ENCODE data around the gene ERG28. TPM values are rescaled to one million over a fixed set of nuclear protein-coding genes. Genes with fewer than 3 reads are reported as not detected.

The ERG28 gene
- total and polyA plus RNA-seq, 7 experiments from 2014 or later = 7.6 to 37.1 (median 13.2) TPM

DNA sequence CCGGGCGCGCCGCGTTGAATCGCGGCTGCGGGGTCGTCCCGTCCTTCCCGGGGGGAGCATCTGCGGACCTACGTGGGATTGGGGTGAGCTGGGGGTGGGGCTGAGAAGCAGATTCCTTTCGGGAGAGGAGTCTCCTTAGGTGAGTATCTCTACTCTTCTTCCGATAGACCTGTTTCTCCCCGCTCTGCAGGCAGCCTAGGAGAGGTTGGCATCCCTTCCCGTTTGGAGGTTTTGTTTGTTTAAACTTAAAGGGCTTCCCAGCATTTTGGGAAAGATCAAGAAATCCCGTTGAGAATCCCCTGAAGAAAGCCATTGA lies 781 bp upstream of the ERG28 start:
- Histone ChIP-seq H3K27ac (ENCODE audit: low read depth, low read length) (peak overlapping the region; percentile 89), H3K9me3 (ENCODE audit: control insufficient read depth in 2 of 3, low read length in 3 of 3) (no peaks in the 10 kb centered on the region), H3K27me3 (ENCODE audit: control insufficient read depth in 2 of 2, insufficient read depth in 2 of 2, low read length in 2 of 2) (no peaks in the 10 kb centered on the region), H3K36me3 (ENCODE audit: control insufficient read depth in 2 of 3, insufficient read depth in 3 of 3, low read length in 3 of 3) (peaks cover 0 to 14% (median 0%) of the 10 kb centered on the region in 3 experiments), H3K4me1 (ENCODE audit: control insufficient read depth in 2 of 2, insufficient read depth in 2 of 2, low read length in 2 of 2) (peaks cover 0 to 6% of the 10 kb centered on the region in 2 donors), H3K4me3 (ENCODE audit: low read length) (peak overlapping the region; percentile 86)
- POLR2A ChIA-PET = interaction anchor here (0.6 to 1.7 kb wide), 5 partner anchors 43 to 952 kb away, joined by 3 to 6 read pairs (median 3); partner anchors contain the start of gene FLVCR2
- intact Hi-C loops (cut with micrococcal nuclease) = loop anchor here (1.0 to 10.0 kb wide), 23 partner anchors 139 to 1953 kb away; partner anchors contain the start of genes GPATCH2L (in 2 of the 2), ISCA2 (in 2 of the 2), NEK9 (in 2 of the 2) and NPC2 (in 2 of the 2)
- H3K4me3 Mint-ChIP-seq = peak overlapping the region; percentile 93 to 100 (median 98)
- H3K27me3 Mint-ChIP-seq = peaks cover 0 to 6% (median 0%) of the 10 kb centered on the region in 5 donors
- peaks cover 0 to 13% (median 6%) of the 10 kb centered on the region in 5 donors for H3K36me3 Mint-ChIP-seq
- H3K27ac Mint-ChIP-seq = peak overlapping the region; percentile 94 to 100 (median 97)
- peaks cover 8 to 48% (median 39%) of the 10 kb centered on the region in 7 donors for H3K4me1 Mint-ChIP-seq
- peaks cover 0 to 5% (median 0%) of the 10 kb centered on the region in 11 donors for H3K9me3 Mint-ChIP-seq
- DNase-seq = no peak
- CTCF ChIA-PET = interaction anchor here (0.9 kb wide), 1 partner anchor 315 kb away, joined by 4 read pairs; no protein-coding TSS in a partner anchor
- ATAC-seq = no peak

DNA sequence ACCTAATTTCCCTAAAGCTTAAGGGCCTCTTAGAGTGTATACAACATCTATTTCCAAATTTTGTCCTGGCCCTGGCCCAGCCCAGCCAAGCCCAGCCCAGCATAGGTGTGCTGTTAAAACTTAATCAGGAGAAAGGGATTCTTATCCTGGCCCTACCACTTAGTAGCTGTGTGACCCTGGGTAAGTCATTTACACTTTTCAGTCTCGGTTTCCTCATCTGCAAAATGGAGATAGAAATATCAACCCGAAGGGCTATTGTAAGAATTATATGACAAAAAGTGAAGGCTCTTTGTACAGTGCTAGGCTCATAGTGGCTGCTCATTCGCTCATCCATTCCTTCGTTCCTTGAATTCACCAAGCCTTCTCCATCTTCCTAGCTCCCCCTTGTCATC lies 442 bp downstream of the ERG28 start:
- Mint-ChIP-seq H3K9me3 (peaks cover 0 to 5% (median 0%) of the 10 kb centered on the region in 11 donors), H3K27ac (peak overlapping the region; percentile 94 to 100 (median 97)), H3K4me3 (peak overlapping the region; percentile 93 to 100 (median 98)), H3K4me1 (peaks cover 11 to 48% (median 39%) of the 10 kb centered on the region in 7 donors), H3K27me3 (peaks cover 0 to 6% (median 0%) of the 10 kb centered on the region in 5 donors), H3K36me3 (peaks cover 0 to 10% (median 5%) of the 10 kb centered on the region in 5 donors)
- H3K4me1 ChIP-seq (ENCODE audit: control insufficient read depth in 2 of 2, insufficient read depth in 2 of 2, low read length in 2 of 2) = peaks cover 0 to 6% of the 10 kb centered on the region in 2 donors
- peaks cover 0 to 24% (median 0%) of the 10 kb centered on the region in 3 experiments for H3K36me3 ChIP-seq (ENCODE audit: control insufficient read depth in 2 of 3, insufficient read depth in 3 of 3, low read length in 3 of 3)
- ChIA-PET CTCF (interaction anchor here (0.5 to 2.3 kb wide), 5 partner anchors 36 to 820 kb away, joined by 3 to 20 read pairs (median 3); partner anchors contain the start of gene FLVCR2), POLR2A (interaction anchor here (0.7 to 1.7 kb wide), 3 partner anchors 10 to 1149 kb away, joined by 3 to 6 read pairs (median 4); partner anchors contain the start of gene FLVCR2)
- ATAC-seq (no peak), DNase-seq (no peak)
- no peaks in the 10 kb centered on the region for H3K27me3 ChIP-seq (ENCODE audit: control insufficient read depth in 2 of 2, insufficient read depth in 2 of 2, low read length in 2 of 2)
- H3K9me3 ChIP-seq (ENCODE audit: control insufficient read depth in 2 of 3, low read length in 3 of 3) = no peaks in the 10 kb centered on the region
- H3K27ac ChIP-seq (ENCODE audit: low read depth, low read length) = peak overlapping the region; percentile 89
- intact Hi-C loops (cut with micrococcal nuclease) = loop anchor here (1.0 to 10.0 kb wide), 18 partner anchors 137 to 1955 kb away; partner anchors contain the start of genes GPATCH2L (in 2 of the 2), NEK9 (in 2 of the 2), ANGEL1 (in 1 of the 2) and AREL1 (in 1 of the 2)
- peak overlapping the region; percentile 86 for H3K4me3 ChIP-seq (ENCODE audit: low read length)

DNA sequence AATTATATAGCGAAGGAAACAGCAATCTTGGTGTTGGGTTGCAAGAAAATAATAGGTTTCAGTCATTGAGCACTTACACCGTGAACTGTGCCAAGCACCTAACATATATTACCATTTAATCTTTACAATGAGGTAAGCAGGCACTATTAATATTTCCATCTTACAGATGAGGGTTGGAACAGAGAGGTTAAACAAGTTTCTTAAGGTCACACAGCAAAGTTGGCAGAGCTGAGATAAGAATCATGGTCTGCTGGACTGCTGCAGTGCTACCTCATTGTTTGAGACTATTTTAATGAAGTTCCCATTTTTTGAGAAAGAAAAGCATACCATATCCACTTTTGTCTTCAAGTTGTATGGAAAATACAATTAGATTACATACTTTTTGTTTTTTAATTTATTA lies 1.7 kb downstream of the ERG28 start:
- no peak for DNase-seq
- ChIA-PET CTCF (interaction anchor here (2.3 to 7.4 kb wide), 2 partner anchors 81 to 83 kb away, joined by 20 to 133 read pairs; partner anchors contain the start of gene FLVCR2), POLR2A (interaction anchor here (0.6 to 0.7 kb wide), 2 partner anchors 10 to 82 kb away, joined by 3 read pairs; no protein-coding TSS in a partner anchor)
- peak overlapping the region in 2 of 10 donors; percentile 7 to 50 for H3K4me3 Mint-ChIP-seq
- Histone ChIP-seq H3K27me3 (ENCODE audit: control insufficient read depth in 2 of 2, insufficient read depth in 2 of 2, low read length in 2 of 2) (no peaks in the 10 kb centered on the region), H3K4me1 (ENCODE audit: control insufficient read depth in 2 of 2, insufficient read depth in 2 of 2, low read length in 2 of 2) (peaks cover 0 to 6% of the 10 kb centered on the region in 2 donors), H3K27ac (ENCODE audit: low read depth, low read length) (no peak overlapping the region), H3K36me3 (ENCODE audit: control insufficient read depth in 2 of 3, insufficient read depth in 3 of 3, low read length in 3 of 3) (peaks cover 0 to 34% (median 0%) of the 10 kb centered on the region in 3 experiments), H3K9me3 (ENCODE audit: control insufficient read depth in 2 of 3, low read length in 3 of 3) (no peaks in the 10 kb centered on the region), H3K4me3 (ENCODE audit: low read length) (no peak overlapping the region)
- H3K27me3 Mint-ChIP-seq = peaks cover 0 to 6% (median 0%) of the 10 kb centered on the region in 5 donors
- intact Hi-C loops (cut with micrococcal nuclease) = no loop called here
- peaks cover 0 to 5% (median 0%) of the 10 kb centered on the region in 11 donors for H3K9me3 Mint-ChIP-seq
- no peak for ATAC-seq
- H3K27ac Mint-ChIP-seq = peak overlapping the region in 5 of 9 donors; percentile 4 to 67 (median 12)
- H3K36me3 Mint-ChIP-seq = peaks cover 0 to 8% (median 2%) of the 10 kb centered on the region in 5 donors
- H3K4me1 Mint-ChIP-seq = peaks cover 11 to 46% (median 36%) of the 10 kb centered on the region in 7 donors

DNA sequence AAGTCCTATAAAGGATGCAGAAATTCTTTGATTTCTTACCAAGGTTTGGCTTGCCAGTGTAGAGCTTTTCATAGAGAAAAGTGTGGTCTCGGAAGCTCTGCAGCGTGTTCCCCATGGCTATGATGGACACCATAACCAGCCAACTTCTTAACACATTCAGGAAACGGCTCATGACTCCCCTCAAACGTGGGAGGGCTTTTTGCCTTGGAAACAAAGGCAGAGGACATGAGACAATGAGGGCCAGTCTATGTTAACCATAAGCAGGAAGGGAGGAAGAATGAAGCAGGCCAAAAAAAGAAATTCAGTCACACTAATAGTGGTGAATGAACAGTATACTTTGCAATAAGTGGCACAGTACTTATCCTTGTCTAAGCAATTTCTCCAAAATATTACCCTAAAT lies 3.3 kb downstream of the ERG28 start:
- H3K9me3 ChIP-seq (ENCODE audit: control insufficient read depth in 2 of 3, low read length in 3 of 3) = no peaks in the 10 kb centered on the region
- H3K27me3 ChIP-seq (ENCODE audit: control insufficient read depth in 2 of 2, insufficient read depth in 2 of 2, low read length in 2 of 2) = no peaks in the 10 kb centered on the region
- peak overlapping the region in 3 of 9 donors; percentile 12 to 67 (median 36) for H3K27ac Mint-ChIP-seq
- CTCF ChIA-PET = interaction anchor here (0.6 to 7.4 kb wide), 4 partner anchors 81 to 349 kb away, joined by 3 to 133 read pairs (median 4); partner anchors contain the start of gene FLVCR2
- H3K4me3 Mint-ChIP-seq = no peak overlapping the region
- peaks cover 11 to 43% (median 29%) of the 10 kb centered on the region in 7 donors for H3K4me1 Mint-ChIP-seq
- no peak for DNase-seq
- H3K36me3 ChIP-seq (ENCODE audit: control insufficient read depth in 2 of 3, insufficient read depth in 3 of 3, low read length in 3 of 3) = peaks cover 0 to 42% (median 0%) of the 10 kb centered on the region in 3 experiments
- intact Hi-C loops (cut with micrococcal nuclease) = no loop called here
- H3K4me3 ChIP-seq (ENCODE audit: low read length) = no peak overlapping the region
- peaks cover 0 to 5% (median 0%) of the 10 kb centered on the region in 11 donors for H3K9me3 Mint-ChIP-seq
- POLR2A ChIA-PET = interaction anchor here (0.7 kb wide), 1 partner anchor 784 kb away, joined by 3 read pairs; no protein-coding TSS in a partner anchor
- ATAC-seq = no peak
- peaks cover 0 to 6% of the 10 kb centered on the region in 2 donors for H3K4me1 ChIP-seq (ENCODE audit: control insufficient read depth in 2 of 2, insufficient read depth in 2 of 2, low read length in 2 of 2)
- peaks cover 0 to 6% (median 0%) of the 10 kb centered on the region in 5 donors for H3K27me3 Mint-ChIP-seq
- H3K36me3 Mint-ChIP-seq = peaks cover 0 to 11% (median 3%) of the 10 kb centered on the region in 5 donors
- H3K27ac ChIP-seq (ENCODE audit: low read depth, low read length) = no peak overlapping the region

DNA sequence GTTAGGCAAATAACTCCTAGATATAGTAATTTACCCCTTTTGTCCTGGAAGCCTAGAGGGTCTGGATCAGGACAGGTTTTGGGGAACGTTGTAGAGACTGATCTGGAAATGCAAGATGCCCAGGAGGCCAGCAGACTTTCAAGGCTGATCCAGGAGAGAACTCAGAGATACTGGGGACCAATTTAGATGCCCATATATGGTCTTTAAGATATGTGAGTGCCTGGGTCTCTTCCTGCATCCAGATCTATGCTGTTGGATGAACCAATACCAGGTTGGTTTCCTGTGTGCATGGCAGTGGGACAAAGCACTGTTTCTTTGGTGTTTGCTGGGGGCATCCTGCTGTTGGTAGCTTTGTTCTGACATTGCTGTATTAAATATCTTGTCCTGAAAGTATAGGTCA lies 5.4 kb downstream of the ERG28 start:
- H3K27me3 Mint-ChIP-seq = no peaks in the 10 kb centered on the region
- ATAC-seq = no peak
- no peaks in the 10 kb centered on the region for H3K9me3 Mint-ChIP-seq
- H3K4me3 ChIP-seq (ENCODE audit: low read length) = no peak overlapping the region
- H3K36me3 ChIP-seq (ENCODE audit: control insufficient read depth in 2 of 3, insufficient read depth in 3 of 3, low read length in 3 of 3) = peaks cover 4 to 59% (median 6%) of the 10 kb centered on the region in 3 experiments
- H3K27ac ChIP-seq (ENCODE audit: low read depth, low read length) = no peak overlapping the region
- intact Hi-C loops (cut with micrococcal nuclease) = loop anchor here in 1 of 2 donors (2.0 kb wide), 1 partner anchor 132 kb away; the partner anchor contains the start of gene BATF
- no peak overlapping the region for H3K4me3 Mint-ChIP-seq
- H3K9me3 ChIP-seq (ENCODE audit: control insufficient read depth in 2 of 3, low read length in 3 of 3) = no peaks in the 10 kb centered on the region
- CTCF ChIA-PET = interaction anchor here (1.1 to 7.4 kb wide), 7 partner anchors 11 to 128 kb away, joined by 3 to 133 read pairs (median 5); partner anchors contain the start of gene FLVCR2
- DNase-seq = no peak
- H3K4me1 ChIP-seq (ENCODE audit: control insufficient read depth in 2 of 2, insufficient read depth in 2 of 2, low read length in 2 of 2) = peaks cover 0 to 5% of the 10 kb centered on the region in 2 donors
- H3K4me1 Mint-ChIP-seq = peaks cover 5 to 26% (median 16%) of the 10 kb centered on the region in 7 donors
- peak overlapping the region in 3 of 9 donors; percentile 7 to 72 (median 39) for H3K27ac Mint-ChIP-seq
- no peaks in the 10 kb centered on the region for H3K27me3 ChIP-seq (ENCODE audit: control insufficient read depth in 2 of 2, insufficient read depth in 2 of 2, low read length in 2 of 2)
- peaks cover 9 to 23% (median 18%) of the 10 kb centered on the region in 5 donors for H3K36me3 Mint-ChIP-seq
- POLR2A ChIA-PET = interaction anchor here (0.8 kb wide), 1 partner anchor 78 kb away, joined by 7 read pairs; no protein-coding TSS in a partner anchor

DNA sequence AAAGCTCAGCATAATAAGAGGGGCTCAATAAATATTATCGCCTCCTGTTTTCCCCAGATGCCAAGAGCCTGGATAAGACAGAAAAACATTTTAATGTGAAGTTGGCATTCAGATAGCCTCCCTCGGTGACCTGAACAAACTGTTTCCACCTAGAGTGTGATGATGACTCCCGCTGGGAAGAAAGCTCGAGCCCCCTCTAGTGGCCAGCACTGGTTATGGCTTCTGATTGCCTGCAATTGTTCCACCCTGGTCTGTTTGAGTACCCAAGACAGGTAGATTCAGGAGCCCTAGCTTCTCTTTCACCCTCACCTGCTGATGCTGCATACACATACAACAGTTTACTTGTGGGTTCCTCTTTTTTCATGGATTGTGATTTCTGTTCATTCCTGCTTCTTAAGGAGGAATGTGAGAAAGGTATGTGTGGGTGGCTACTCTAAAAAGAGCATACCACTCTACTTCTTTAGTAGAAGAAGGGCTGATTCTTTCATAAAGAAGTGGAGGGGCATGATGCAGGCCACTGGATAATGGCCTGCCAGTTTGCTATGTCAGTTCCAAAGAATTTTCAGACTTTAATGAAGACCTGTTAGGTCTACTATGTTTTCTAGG lies 6.4 kb downstream of the ERG28 start:
- peaks cover 5 to 17% (median 10%) of the 10 kb centered on the region in 7 donors for H3K4me1 Mint-ChIP-seq
- peaks cover 14 to 33% (median 28%) of the 10 kb centered on the region in 5 donors for H3K36me3 Mint-ChIP-seq

More for the DNA sequence above, 6.4 kb downstream of the ERG28 start:
- Histone ChIP-seq H3K36me3 (ENCODE audit: control insufficient read depth in 2 of 3, insufficient read depth in 3 of 3, low read length in 3 of 3) (peaks cover 6 to 69% (median 13%) of the 10 kb centered on the region in 3 experiments), H3K27ac (ENCODE audit: low read depth, low read length) (peak overlapping the region; percentile 14), H3K4me1 (ENCODE audit: control insufficient read depth in 2 of 2, insufficient read depth in 2 of 2, low read length in 2 of 2) (no peaks in the 10 kb centered on the region), H3K9me3 (ENCODE audit: control insufficient read depth in 2 of 3, low read length in 3 of 3) (no peaks in the 10 kb centered on the region), H3K27me3 (ENCODE audit: control insufficient read depth in 2 of 2, insufficient read depth in 2 of 2, low read length in 2 of 2) (no peaks in the 10 kb centered on the region), H3K4me3 (ENCODE audit: low read length) (no peak overlapping the region)
- H3K9me3 Mint-ChIP-seq = no peaks in the 10 kb centered on the region
- H3K4me3 Mint-ChIP-seq = no peak overlapping the region
- ChIA-PET POLR2A (interaction anchor here (0.6 to 1.7 kb wide), 4 partner anchors 55 to 1970 kb away, joined by 4 to 13 read pairs (median 6); no protein-coding TSS in a partner anchor), CTCF (interaction anchor here (0.5 to 7.4 kb wide), 17 partner anchors 10 to 348 kb away, joined by 3 to 133 read pairs (median 4); partner anchors contain the start of gene FLVCR2)
- no peaks in the 10 kb centered on the region for H3K27me3 Mint-ChIP-seq
- peak; percentile 97 for ATAC-seq
- intact Hi-C loops (cut with micrococcal nuclease) = loop anchor here (1.0 to 5.0 kb wide), 4 partner anchors 77 to 522 kb away; partner anchors contain the start of gene BATF (in 1 of the 2)
- H3K27ac Mint-ChIP-seq = peak overlapping the region in 1 of 9 donors; percentile 20
- DNase-seq = peak; percentile 60 to 83 (median 71)
